Measurements from ENCODE around the gene FGGY.

- TF ChIP-seq POLR2A (IDR thresholded peaks at IDR 0.05) = no peak
- TF ChIP-seq, protein P1, sequence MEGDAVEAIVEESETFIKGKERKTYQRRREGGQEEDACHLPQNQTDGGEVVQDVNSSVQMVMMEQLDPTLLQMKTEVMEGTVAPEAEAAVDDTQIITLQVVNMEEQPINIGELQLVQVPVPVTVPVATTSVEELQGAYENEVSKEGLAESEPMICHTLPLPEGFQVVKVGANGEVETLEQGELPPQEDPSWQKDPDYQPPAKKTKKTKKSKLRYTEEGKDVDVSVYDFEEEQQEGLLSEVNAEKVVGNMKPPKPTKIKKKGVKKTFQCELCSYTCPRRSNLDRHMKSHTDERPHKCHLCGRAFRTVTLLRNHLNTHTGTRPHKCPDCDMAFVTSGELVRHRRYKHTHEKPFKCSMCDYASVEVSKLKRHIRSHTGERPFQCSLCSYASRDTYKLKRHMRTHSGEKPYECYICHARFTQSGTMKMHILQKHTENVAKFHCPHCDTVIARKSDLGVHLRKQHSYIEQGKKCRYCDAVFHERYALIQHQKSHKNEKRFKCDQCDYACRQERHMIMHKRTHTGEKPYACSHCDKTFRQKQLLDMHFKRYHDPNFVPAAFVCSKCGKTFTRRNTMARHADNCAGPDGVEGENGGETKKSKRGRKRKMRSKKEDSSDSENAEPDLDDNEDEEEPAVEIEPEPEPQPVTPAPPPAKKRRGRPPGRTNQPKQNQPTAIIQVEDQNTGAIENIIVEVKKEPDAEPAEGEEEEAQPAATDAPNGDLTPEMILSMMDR (IDR thresholded peaks at IDR 0.05) = no peak
Observed at GRCh38 chr1:59685666-59686065, 388.8 kb downstream of the FGGY start.
